ENCODE measurements around the gene OMA1.

OMA1 gene

GRCh38 chr1:58459911-58460310 is 86.6 kb downstream of the OMA1 start:
- no peak for DNase-seq

- DNase-seq, result no peak
Measured at GRCh38 chr1:58457023-58457635, 89.4 kb downstream of the OMA1 start.

- no peak for DNase-seq
Measured at GRCh38 chr1:58456470-58456869, 90.1 kb downstream of the OMA1 start.

- DNase-seq, result peak in 2 of 58 donors; percentile 3 to 44
Measured at GRCh38 chr1:58454807-58455206, 91.7 kb downstream of the OMA1 start.

GRCh38 chr1:58454385-58454784 is 92.1 kb downstream of the OMA1 start:
- DNase-seq, result no peak

GRCh38 chr1:58451560-58452191 is 94.8 kb downstream of the OMA1 start:
- DNase-seq, result no peak

GRCh38 chr1:58447886-58448285 is 98.6 kb downstream of the OMA1 start:
- DNase-seq, result no peak

GRCh38 chr1:58447042-58447441 is 99.5 kb downstream of the OMA1 start:
- no peak for DNase-seq

GRCh38 chr1:58446368-58446767 is 100.2 kb downstream of the OMA1 start:
- DNase-seq, result no peak

- no peak for DNase-seq
Measured at GRCh38 chr1:58443986-58444868, 102.3 kb downstream of the OMA1 start.

GRCh38 chr1:58442114-58442513 is 104.4 kb downstream of the OMA1 start:
- DNase-seq, result no peak

GRCh38 chr1:58441699-58442098 is 104.8 kb downstream of the OMA1 start:
- no peak for DNase-seq

- no peak for DNase-seq
Measured at GRCh38 chr1:58440696-58441095, 105.8 kb downstream of the OMA1 start.

GRCh38 chr1:58439946-58440345 is 106.6 kb downstream of the OMA1 start:
- peak in 1 of 58 donors; percentile 6 for DNase-seq

- DNase-seq, result no peak
Measured at GRCh38 chr1:58438468-58438867, 108.1 kb downstream of the OMA1 start.

GRCh38 chr1:58437623-58438022 is 108.9 kb downstream of the OMA1 start:
- no peak for DNase-seq

- no peak for DNase-seq
Measured at GRCh38 chr1:58436615-58437297, 109.8 kb downstream of the OMA1 start.

GRCh38 chr1:58435376-58435775 is 111.2 kb downstream of the OMA1 start:
- no peak for DNase-seq

GRCh38 chr1:58434607-58435006 is 111.9 kb downstream of the OMA1 start:
- no peak for DNase-seq

- no peak for DNase-seq
Measured at GRCh38 chr1:58434181-58434580, 112.3 kb downstream of the OMA1 start.

- DNase-seq, result peak in 36 of 58 donors; percentile 4 to 59 (median 24)
Measured at GRCh38 chr1:58432851-58433668, 113.5 kb downstream of the OMA1 start.
